Measurements from ENCODE around the gene CLEC19A.

The CLEC19A gene

DNA sequence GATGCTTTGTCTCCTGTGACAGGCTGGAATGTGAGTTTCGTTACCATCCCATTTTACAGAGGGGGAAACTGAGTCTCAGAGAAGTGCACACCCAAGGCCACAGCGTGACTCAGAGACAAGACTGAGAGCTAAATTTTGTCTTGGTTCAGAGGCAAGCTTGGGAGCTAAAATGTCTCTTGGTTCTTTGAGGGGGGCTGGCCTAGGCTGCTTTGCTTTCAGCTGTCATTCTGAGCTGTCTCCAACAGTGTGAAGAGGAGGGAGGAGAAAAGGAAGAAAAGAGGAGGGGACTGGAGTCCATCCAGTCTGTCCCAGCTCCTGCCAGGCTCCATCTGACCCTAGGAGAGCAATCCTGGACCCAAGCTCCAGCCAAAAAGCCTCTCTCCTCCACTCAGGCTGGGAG, at the start of gene CLEC19A:
TSS of gene CLEC19A (plus strand) at position 301 of the 400 bp plus-strand sequence. CDS start 121 bp downstream, outside the sequence.
- no peak for DNase-seq

DNA sequence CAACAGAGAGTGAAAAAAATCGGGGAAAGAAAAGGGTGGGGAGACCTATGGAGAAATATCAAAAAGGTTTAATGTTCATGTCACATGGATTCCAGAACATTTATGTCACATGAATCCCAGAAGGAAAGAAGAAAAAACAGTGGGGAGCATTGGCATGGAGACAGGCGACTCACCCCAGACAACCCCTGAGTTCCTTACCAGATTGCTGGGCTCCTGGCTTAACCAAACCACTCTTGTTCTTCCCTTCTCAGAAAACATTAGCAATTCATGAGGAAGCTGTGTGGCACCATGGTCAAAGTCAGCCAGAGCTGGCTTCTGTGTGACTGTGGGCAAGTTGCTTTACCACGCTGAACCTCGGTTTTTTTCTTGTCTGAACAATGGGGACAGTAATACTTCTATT, 49.6 kb upstream of the CLEC19A start:
- no peak for DNase-seq

DNA sequence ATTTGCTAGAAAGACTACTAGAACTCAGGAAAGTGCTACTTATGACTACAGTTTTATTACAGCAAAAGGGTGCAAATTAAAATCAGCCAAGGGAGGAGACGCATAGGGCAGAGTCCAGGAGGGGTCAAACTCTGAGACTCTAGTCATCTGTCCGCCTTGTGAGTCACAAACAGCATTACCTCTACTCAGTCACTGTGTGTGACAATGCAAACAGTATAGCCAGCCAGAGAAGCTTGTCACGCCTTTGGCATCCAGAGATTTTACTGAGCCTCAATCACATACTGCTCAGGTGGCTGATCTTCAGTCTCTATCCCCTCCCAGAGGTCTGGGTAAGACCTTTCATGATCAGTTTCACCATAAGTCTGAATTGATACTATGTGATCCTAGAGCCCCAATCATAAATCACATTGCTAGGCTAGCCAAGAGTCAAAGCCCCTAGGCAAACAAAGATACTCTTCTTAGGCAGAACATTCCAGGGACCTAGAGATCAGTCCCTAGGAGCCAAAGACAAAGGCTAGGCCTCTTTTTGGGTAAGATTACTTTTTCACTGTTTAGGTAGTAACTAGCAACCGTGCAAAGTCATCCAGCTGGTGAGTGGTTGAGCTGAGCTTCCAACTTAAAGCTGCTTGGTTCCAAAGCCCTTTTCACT, 48.8 kb upstream of the CLEC19A start:
- DNase-seq: no peak

DNA sequence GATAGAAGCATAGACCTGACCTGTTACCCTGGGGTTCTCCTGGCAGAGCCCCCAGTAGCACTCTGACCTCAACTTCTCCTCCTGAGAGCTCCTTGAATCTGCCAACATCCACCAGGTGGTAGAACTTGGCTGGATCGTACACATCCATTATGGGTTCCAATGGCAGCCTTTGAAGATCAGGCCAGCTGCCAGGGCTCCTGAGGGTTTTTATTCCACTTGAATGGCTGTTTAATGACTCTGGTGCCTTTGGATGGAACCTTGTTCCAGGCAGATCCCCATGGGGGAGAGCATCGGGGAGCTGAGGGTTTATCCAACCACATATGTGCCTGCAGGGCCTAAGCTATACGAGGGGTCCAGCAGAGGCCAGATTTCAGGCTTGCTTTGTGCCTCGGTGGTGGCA, 47.1 kb upstream of the CLEC19A start:
- no peak for DNase-seq

DNA sequence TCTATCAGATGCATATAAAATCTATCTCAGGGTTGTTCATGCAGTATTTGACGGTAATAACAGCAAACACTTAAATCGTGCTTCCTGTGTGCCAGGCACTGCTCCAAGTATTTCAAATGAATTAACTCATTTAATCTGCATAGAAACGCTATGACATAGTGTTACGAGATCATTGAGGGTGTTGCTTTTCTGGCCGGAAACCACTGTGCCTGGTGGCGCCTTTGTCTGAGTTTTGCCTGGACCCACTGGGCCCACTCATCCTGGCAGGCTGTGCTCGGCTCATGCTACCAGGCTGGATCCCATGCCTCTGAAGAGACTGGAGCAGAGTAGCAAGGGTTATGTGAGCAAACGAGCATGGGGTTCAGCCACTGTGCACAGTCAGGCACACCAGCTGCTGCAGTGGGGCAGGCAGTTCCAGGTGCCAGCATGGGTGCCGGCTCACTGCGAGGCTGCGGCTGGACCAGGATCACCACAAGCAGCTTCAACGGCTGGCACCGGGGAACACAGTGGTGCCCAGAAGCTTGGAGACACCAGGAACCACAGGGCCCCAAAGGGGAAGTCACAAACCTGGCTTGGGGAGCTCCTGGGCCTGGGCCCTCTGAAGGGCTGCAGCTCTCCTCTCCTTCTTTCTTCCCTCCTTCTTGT, 45.9 kb upstream of the CLEC19A start:
- no peak for DNase-seq

GRCh38 chr16:19240494-19240893, 45.0 kb upstream of the CLEC19A start:
- DNase-seq: no peak

- DNase-seq: no peak
These were observed 44.0 kb upstream of the CLEC19A start for GRCh38 chr16:19241512-19241911.

DNA sequence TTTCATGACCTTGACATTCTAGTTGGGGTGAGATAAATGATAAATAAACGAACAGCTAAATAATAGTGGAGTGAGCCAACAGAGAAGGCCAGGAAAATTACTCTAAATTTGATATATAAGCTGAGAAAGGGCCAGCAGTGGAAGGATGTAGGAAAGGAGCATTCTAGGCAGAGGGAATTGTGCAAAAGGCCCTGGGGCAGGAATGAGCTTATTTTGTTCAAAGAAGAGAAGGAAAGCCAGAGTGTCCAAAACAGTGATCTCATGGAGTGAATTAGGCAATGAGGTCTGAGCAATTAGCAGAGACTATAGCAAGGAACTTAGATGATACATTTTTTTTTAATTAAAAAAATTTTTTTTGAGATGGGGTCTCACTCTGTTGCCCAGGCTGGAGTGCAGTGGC, 43.3 kb upstream of the CLEC19A start:
- no peak for DNase-seq

DNA sequence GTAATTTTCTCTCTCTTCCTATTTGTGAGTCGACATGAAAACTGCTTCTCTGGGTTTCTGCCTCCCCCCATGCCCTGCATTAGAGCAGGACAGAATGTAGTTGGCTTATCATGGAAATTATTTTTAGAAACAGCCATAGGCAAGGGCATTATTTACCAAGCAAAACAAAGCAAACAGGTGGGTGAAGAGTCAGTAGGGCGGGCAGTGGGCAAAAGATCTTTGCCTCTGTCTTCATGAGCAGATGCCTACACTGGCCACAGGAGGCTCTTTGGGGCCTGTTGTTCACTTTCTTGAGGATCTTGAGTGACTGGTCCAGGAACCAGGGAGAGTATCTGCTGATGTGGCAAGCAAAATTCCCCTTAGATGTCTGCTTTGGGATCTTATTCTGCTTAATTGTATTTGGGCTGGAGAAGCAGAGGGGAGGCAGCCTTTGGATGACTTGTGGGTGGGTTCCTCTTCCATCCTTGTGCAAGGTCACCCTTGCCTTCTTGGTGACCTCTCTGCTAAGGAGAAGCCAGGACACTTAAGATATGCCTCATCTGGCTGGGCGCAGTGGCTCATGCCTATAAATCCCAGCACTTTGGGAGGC, 42.5 kb upstream of the CLEC19A start:
- DNase-seq: no peak

- no peak for DNase-seq
These were observed 40.1 kb upstream of the CLEC19A start for GRCh38 chr16:19245326-19245925.

DNA sequence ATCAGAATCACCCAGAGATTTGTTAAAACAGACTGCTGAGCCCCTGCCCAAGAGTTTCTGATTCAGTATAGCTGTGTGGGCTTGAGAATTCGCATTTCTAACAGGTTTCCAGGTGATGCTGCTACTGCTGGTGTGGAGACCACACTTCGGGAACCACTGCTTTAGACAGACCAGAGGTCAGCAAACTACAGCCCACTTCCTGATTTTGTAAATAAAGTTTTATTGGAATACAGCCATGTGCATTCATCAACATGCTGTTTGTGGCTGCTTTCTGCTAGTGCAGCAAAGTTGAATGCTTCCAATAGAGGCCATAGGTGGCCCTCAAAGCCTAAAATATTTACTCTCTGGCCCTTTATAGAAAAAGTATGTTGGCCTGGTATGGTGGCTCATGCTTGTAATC, 32.6 kb upstream of the CLEC19A start:
- no peak for DNase-seq

DNA sequence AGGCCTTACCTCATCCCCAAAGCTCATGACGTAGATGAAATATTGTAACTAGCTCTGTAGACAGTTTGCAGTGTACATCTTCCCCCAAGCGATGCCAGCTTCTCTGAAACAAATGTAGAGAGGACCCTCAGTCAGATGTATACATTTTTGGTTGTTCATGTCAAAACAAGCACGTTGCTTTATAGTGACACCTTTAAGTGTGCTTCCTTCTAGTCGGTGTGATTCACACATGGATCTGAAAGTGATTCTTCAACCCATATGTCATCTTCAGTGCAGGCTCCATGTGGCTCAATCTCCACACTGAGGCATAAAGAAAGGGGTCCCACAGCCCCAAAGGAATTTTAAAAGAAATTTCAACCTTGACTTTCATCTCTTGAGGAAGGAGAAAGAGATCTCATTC, 30.9 kb upstream of the CLEC19A start:
- DNase-seq: no peak

DNA sequence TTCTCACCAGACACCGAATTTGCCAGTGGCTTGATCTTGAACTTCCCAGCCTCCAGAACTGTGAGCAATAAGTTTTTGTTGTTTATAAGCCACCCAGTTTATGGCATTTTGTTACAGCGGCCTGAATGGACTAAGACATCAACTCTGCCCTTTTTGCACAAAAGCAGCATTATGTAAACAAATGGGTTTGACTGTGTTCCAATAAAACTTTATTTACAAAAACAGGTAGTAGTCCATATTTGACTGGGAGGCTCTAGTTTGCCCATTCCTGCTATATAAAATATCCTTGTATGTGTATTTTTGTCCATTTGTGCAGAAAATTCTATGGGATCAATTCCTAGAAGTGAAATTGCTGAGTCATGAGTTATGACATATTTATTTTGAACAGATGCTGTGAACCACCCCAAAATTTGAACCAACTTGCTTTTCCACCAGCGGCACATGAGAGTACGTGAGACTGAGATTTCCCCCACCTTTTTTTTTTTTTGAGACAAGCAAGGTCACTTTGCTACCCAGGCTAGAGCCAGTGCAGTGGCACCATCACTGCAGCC, 21.3 kb upstream of the CLEC19A start:
- no peak for DNase-seq

- DNase-seq: no peak
These were observed 20.1 kb upstream of the CLEC19A start for GRCh38 chr16:19265380-19265930.

GRCh38 chr16:19266774-19267173, 18.8 kb upstream of the CLEC19A start:
- DNase-seq: no peak

DNA sequence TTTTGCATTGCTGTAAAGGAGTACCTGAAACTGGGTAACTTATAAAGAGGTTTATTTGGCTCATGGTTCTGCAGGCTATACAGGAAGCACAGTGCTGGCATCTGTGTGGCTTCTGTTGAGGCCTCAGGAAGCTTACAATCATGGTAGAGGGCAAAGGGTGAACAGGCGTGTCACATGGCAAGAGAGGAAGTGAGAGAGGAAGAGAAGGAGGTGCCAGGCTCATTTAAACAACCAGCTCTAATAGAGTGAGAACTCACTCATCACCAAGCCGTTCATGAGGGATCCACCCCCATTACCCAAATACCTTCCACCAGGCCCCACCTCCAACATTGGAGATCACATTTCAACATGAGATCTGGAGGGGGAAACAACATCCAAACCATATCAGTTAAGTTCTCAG, 16.4 kb upstream of the CLEC19A start:
- no peak for DNase-seq

DNA sequence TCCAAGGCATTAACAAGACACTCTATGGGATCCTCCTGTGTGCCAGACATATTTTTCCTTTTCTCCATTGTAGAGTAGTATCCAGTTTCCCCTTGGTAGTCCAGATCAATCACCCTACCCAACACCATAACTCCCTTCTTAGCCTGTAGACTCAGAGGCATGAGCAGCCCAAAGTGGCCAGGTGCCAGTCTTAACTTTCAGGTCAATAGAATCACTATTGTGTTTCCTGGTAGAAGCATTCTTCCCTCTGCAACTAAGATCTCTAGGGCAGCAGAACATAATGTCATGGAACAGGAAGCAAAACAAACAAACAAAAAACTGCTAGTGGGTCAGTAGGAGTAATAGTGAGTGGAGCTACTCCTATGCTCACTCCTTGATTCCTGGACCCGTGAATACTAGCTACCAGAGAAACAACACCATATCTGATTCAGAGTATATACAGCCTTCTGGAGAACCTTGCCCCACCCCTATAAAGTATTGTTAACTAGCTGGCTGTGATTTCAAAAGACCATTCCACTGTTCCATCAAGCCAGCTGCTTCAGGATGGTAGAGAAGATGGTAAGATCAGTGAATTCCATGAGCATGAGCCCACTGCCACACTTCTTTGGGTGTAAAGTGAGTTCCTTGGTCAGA, 11.2 kb upstream of the CLEC19A start:
- DNase-seq: no peak

DNA sequence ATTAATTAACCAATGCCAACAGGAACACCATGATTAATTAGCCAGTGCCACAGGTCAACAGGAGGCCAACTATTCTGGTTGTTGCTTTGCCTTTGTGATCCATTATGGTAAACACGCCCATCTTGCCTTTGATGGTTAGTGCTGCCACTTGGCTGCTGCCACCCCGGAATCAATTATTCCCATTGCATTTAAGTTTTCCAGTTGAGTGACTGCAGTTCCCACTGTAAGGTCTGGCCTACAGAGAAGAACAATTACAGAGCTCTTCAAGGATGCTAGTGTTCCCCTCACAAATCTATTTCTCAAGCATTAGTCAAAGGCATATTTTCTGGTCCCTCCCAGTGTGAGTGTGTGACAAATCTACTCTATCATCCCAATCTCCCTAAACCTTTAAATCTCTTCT, 7.1 kb upstream of the CLEC19A start:
- no peak for DNase-seq

DNA sequence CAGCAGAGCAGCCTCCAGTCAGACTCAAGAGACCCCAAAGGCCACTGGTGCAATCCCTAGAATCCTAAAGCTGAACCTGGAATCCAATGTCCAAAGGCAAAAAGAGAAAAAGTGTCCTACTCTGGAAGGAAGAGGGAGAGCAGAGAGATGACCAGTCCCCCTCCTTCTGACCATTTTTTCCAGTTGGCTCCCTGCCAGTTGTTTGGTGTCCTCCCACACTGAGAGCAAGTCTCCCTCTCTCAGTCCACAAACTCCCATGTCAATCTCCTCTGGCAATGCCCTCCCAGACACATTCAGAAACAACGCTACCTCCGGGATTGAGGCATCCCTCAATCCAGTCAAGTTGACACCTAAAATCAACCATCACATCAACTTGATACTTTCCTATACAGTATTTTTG, 4.3 kb upstream of the CLEC19A start:
- no peak for DNase-seq

GRCh38 chr16:19282101-19282500, 3.4 kb upstream of the CLEC19A start:
- no peak for DNase-seq

GRCh38 chr16:19283637-19284036, 1.9 kb upstream of the CLEC19A start:
- no peak for DNase-seq

- no peak for DNase-seq
These were observed 1.3 kb upstream of the CLEC19A start for GRCh38 chr16:19284207-19284606.

DNA sequence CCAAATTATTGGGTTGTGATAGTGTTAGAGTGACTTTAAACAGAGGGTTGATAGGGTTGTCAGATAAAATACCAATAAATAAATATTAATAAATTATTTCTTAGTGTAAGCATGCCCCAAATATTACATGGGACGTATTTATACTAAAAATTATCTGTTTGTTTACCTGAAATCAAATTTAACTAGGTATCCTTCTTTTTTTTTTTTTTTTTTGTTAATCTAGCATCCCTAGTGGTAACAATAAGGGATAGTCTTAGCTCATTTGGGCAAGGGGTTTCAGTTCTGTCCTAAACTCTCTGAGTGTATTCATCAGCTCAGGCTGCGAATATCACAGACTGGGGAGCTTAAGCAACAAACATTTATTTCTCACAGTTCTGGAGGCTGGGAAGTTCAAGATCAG, 1.3 kb downstream of the CLEC19A start:
- DNase-seq: no peak

All from CD4-positive, alpha-beta T cell treated with Interleukin-21 for 1 hour (primary cell).